Stimulated activated CD8-positive, alpha-beta memory T cell treated with anti-CD3 and anti-CD28 coated beads, Interleukin-15, amount 100 ng/mL, for 1 hour (primary cell): ENCODE measurements around the gene PHPT1.

Source experiments
- DNase-seq: peaks from one replicate; pipeline ENCODE4 v3.0.0-alpha.2; 2020; ENCODE audit warnings: low read depth

Gene PHPT1

GRCh38 chr9:136886610-136887597 lies 37.7 kb downstream of the PHPT1 start:
- no peak for DNase-seq

- no peak for DNase-seq
Measured at GRCh38 chr9:136888454-136888853, 39.2 kb downstream of the PHPT1 start.

GRCh38 chr9:136889858-136890257 lies 40.6 kb downstream of the PHPT1 start:
- DNase-seq: no peak

GRCh38 chr9:136890661-136891060 lies 41.5 kb downstream of the PHPT1 start:
- no peak for DNase-seq

GRCh38 chr9:136896027-136896426 lies 46.8 kb downstream of the PHPT1 start:
- no peak for DNase-seq

GRCh38 chr9:136898483-136899100 lies 49.4 kb downstream of the PHPT1 start:
- no peak for DNase-seq

- no peak for DNase-seq
Measured at GRCh38 chr9:136899196-136899595, 50.0 kb downstream of the PHPT1 start.

GRCh38 chr9:136900556-136900955 lies 51.3 kb downstream of the PHPT1 start:
- no peak for DNase-seq
